ENCODE data around the gene DRC7.

DNA sequence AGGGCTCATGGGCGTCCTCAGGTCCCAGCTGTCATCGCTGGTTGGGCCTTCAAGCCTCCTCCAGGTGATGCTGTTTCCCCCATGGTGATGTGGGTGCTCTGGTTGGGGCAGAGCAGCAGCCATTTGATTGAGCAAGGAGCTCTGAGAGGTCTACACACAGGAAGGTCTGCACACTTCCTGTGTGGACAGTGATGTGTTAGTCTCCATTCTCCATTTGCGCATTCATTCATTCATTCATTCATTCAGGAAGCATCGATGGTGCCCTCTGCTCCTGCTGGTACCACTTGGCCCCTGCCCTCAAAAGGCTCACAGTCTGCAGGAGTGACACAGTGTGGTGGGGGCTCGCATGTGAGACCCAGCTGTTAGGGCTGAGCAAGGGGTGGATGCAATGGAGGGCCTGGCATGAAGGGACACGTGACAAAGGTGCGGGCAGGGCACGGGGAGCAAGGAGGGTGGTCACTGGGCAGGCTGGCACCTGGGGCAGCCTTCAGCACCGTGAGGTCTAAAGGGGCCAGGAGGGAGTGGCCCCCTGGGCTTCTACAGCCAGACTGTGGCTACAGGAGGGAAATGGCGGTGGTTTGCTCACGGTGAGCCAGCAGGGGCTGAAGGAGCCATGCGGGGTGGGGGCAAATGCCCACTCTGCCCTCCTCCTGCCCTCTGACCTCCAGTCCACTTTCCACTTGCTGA, 25.0 kb upstream of the DRC7 start:
- TF ChIP-seq CTCF (IDR thresholded peaks at IDR 0.05) (no peak), POLR2A (IDR thresholded peaks at IDR 0.05) (no peak)

Data from thyroid gland (tissue), 4 donors.